GM10266 (cell line): ENCODE results near the gene ADARB1.

Experiments used
- DNase-seq: peaks from one replicate; pipeline ENCODE4 v3.0.0; 2012; ENCODE audit errors: extremely low spot score
- CTCF ChIP-seq: IDR thresholded peaks from 2 replicates; pipeline ENCODE4 v1.5.1; 2012; ENCODE audit warnings: mild to moderate bottlenecking, low read depth; ENCODE audit not compliant: control insufficient read depth, insufficient read depth; ENCODE audit errors: missing control alignments

The ADARB1 gene

GRCh38 chr21:45108808-45109781 is 34.7 kb downstream of the ADARB1 start:
- no peak for TF ChIP-seq CTCF
- no peak for DNase-seq

GRCh38 chr21:45109831-45110492 is 35.6 kb downstream of the ADARB1 start:
- peak; percentile 86 for DNase-seq

GRCh38 chr21:45110873-45111624 is 36.7 kb downstream of the ADARB1 start:
- DNase-seq = no peak
- TF ChIP-seq CTCF = no peak

More at GRCh38 chr21:45109831-45110492, 35.6 kb downstream of the ADARB1 start:
- TF ChIP-seq CTCF = no peak

- no peak for TF ChIP-seq CTCF
- DNase-seq = no peak
Observed at GRCh38 chr21:45111703-45112102, 37.3 kb downstream of the ADARB1 start.

- TF ChIP-seq CTCF = no peak
- DNase-seq = no peak
Observed at GRCh38 chr21:45112371-45112770, 38.0 kb downstream of the ADARB1 start.

GRCh38 chr21:45113543-45113942 is 39.2 kb downstream of the ADARB1 start:
- DNase-seq = no peak
- TF ChIP-seq CTCF = no peak
